ENCODE measurements around the gene CYB5RL.
A peak's percentile ranks its signal among the peaks of the same experiment; 100 is the strongest.

The CYB5RL gene

DNA sequence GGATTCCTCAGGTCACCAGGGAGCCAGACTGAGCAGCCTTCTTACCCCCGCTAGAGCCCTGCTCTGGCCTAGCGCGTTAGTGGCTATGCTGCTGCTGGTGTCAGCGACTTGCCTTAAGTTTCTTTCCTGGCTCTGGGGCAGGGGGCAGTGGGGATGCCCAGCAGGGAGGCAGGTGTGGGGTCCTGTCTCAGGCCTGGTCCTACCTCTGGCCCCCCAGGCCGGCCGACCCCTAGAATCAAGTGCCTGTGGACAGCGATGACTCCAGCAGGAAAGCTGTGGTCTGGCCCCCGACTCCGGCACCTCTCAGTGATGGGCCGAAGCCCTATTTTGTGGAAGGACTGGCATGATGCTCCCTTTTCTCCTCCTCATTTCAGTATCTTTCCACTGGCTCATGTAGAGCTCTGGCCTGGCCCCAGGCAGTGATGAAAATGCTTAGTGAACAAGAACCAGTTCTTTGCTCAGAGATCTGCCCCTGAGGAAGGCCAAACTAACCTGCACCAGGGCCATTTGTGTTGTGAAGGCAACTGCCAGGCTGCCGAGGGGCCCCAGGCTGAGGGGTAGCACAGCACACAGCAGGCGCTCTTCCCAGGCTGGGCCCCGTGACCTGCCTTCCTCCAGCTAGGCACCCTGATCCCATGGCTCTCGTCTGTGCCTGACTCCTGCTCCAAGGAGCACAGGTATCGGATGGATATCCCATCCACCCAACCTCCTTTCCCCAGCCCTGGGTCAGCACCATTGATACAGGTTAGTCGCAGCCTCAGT is 23.8 kb upstream of the CYB5RL start:
- TF ChIP-seq, protein P1, sequence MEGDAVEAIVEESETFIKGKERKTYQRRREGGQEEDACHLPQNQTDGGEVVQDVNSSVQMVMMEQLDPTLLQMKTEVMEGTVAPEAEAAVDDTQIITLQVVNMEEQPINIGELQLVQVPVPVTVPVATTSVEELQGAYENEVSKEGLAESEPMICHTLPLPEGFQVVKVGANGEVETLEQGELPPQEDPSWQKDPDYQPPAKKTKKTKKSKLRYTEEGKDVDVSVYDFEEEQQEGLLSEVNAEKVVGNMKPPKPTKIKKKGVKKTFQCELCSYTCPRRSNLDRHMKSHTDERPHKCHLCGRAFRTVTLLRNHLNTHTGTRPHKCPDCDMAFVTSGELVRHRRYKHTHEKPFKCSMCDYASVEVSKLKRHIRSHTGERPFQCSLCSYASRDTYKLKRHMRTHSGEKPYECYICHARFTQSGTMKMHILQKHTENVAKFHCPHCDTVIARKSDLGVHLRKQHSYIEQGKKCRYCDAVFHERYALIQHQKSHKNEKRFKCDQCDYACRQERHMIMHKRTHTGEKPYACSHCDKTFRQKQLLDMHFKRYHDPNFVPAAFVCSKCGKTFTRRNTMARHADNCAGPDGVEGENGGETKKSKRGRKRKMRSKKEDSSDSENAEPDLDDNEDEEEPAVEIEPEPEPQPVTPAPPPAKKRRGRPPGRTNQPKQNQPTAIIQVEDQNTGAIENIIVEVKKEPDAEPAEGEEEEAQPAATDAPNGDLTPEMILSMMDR (IDR thresholded peaks at IDR 0.05; ENCODE audit: unreplicated experiment in 3 of 3), result no peak
- Mint-ChIP-seq H3K36me3 (ENCODE audit: low read depth) (peaks cover 37% of the 10 kb centered on the region), H3K9me3 (no peaks in the 10 kb centered on the region), H3K4me3 (no peak overlapping the region), H3K27me3 (ENCODE audit: low read depth) (no peaks in the 10 kb centered on the region), H3K4me1 (peaks cover 51% of the 10 kb centered on the region), H3K27ac (peak overlapping the region; percentile 26 to 66 (median 56))

GRCh38 chr1:54222711-54223110 is 22.9 kb upstream of the CYB5RL start:
- H3K9me3 Mint-ChIP-seq, result no peaks in the 10 kb centered on the region
- H3K36me3 Mint-ChIP-seq (ENCODE audit: low read depth), result peaks cover 39% of the 10 kb centered on the region
- no peaks in the 10 kb centered on the region for H3K27me3 Mint-ChIP-seq (ENCODE audit: low read depth)
- TF ChIP-seq, protein P1 (IDR thresholded peaks at IDR 0.05; ENCODE audit: unreplicated experiment in 3 of 3), result no peak
- peak overlapping the region; percentile 8 to 53 (median 46) for H3K27ac Mint-ChIP-seq
- peaks cover 48% of the 10 kb centered on the region for H3K4me1 Mint-ChIP-seq
- no peak overlapping the region for H3K4me3 Mint-ChIP-seq

- TF ChIP-seq, protein P1 (IDR thresholded peaks at IDR 0.05; ENCODE audit: unreplicated experiment in 3 of 3), result no peak
- Mint-ChIP-seq H3K4me1 (peaks cover 45% of the 10 kb centered on the region), H3K9me3 (no peaks in the 10 kb centered on the region), H3K27me3 (ENCODE audit: low read depth) (no peaks in the 10 kb centered on the region), H3K36me3 (ENCODE audit: low read depth) (peaks cover 42% of the 10 kb centered on the region), H3K27ac (peak overlapping the region in 2 of 3 experiments; percentile 53 to 96), H3K4me3 (no peak overlapping the region)
Observed at GRCh38 chr1:54221867-54222484, 22.1 kb upstream of the CYB5RL start.

- peaks cover 41% of the 10 kb centered on the region for H3K36me3 Mint-ChIP-seq (ENCODE audit: low read depth)
- H3K27ac Mint-ChIP-seq, result peak overlapping the region; percentile 82 to 96 (median 88)
- TF ChIP-seq, protein P1 (IDR thresholded peaks at IDR 0.05; ENCODE audit: unreplicated experiment in 3 of 3), result no peak
- peaks cover 45% of the 10 kb centered on the region for H3K4me1 Mint-ChIP-seq
- H3K27me3 Mint-ChIP-seq (ENCODE audit: low read depth), result no peaks in the 10 kb centered on the region
- no peak overlapping the region for H3K4me3 Mint-ChIP-seq
- no peaks in the 10 kb centered on the region for H3K9me3 Mint-ChIP-seq
Observed at GRCh38 chr1:54221113-54221834, 21.4 kb upstream of the CYB5RL start.

GRCh38 chr1:54220004-54220811 is 20.4 kb upstream of the CYB5RL start:
- Mint-ChIP-seq H3K4me1 (peaks cover 39% of the 10 kb centered on the region), H3K4me3 (no peak overlapping the region), H3K27ac (peak overlapping the region; percentile 82 to 96 (median 88)), H3K9me3 (no peaks in the 10 kb centered on the region), H3K27me3 (ENCODE audit: low read depth) (no peaks in the 10 kb centered on the region), H3K36me3 (ENCODE audit: low read depth) (peaks cover 45% of the 10 kb centered on the region)
- TF ChIP-seq, protein P1 (IDR thresholded peaks at IDR 0.05; ENCODE audit: unreplicated experiment in 3 of 3), result no peak

Measured in nephron (organoid).